ENCODE results near the gene BRMS1L.
"Not testable (repeated sequence)": the region's sequence is repeated elsewhere in the genome, so short reads cannot be mapped to it uniquely, and the experiment has no call there.

The BRMS1L gene

DNA sequence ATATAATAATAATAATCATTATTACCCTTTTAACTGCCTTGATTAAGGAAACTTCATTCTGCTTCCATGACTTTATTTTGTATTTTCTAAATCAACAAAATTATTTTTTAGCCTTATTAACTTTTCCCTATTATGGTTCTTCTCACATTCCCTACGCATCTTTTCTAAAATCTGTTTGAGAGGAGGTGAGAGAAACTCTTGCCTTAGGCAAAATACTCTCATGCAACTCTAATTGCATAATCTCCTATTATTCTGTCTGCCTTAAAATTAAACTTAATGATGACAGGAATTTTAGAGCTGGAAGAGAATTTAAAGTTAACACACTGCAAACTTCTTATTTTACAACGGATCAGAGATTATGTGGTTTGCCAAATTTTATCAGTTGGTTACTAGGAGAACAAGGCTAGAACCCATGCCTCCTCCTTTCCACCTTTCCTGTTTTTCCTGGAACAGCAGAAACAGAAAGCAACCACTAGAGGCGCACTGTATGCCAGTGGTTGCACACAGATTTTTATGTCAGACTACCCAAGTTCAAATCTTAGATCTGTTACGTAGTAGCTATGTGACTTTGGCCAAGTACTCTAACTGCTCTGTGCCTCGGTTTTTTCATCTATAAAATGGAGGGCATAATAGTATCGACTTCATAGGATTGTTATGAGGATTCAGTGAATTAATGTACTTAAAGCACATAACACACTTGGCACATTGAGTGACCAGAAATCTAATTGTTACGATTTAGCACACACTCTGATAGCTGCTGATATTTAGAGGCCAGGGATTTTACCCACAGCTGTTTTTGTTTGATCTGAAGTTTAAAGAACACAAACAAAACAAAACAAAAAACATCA is 4.3 kb upstream of the BRMS1L start:
- DNase-seq (ENCODE audit: low spot score): peak; percentile 51

DNA sequence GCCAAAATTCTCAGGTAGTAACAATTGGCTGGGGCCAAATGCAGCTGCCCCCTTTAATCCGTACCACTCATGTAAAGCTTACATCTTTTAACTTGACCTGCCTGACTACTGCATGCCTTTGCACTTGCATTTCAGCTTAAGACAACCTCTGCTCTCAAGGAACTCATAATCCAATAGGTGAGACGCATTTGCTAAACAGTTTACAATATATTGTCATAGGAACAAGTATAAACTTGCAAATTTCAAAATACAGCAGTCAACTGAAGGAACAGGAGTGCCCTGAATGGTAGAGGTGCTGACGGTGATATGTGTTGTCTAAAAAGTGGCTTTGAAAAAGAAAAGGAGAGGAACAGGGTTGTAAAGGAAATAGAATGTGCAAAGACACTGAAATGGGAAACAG is 3.6 kb upstream of the BRMS1L start:
- DNase-seq (ENCODE audit: low spot score): no peak

DNA sequence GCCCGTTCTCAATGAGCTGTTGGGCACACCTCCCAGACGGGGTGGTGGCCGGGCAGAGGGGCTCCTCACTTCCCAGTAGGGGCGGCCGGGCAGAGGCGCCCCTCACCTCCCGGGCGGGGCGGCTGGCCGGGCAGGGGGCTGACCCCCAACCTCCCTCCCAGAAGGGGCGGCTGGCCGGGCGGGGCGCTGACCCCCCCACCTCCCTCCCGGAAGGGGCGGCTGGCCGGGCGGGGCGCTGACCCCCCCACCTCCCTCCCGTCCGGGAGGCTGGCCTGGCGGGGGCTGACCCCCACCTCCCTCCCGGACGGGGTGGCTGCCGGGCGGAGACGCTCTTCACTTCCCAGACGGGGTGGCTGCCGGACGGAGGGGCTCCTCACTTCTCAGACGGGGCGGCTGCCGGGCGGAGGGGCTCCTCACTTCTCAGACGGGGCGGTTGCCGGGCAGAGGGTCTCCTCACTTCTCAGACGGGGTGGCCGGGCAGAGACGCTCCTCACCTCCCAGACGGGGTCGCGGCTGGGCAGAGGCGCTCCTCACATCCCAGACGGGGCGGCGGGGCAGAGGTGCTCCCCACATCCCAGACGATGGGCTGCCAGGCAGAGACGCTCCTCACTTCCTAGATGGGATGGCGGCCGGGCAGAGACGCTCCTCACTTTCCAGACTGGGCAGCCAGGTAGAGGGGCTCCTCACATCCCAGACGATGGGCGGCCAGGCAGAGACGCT is 1.5 kb upstream of the BRMS1L start:
- not testable (repeated sequence) for DNase-seq (ENCODE audit: low spot score)

DNA sequence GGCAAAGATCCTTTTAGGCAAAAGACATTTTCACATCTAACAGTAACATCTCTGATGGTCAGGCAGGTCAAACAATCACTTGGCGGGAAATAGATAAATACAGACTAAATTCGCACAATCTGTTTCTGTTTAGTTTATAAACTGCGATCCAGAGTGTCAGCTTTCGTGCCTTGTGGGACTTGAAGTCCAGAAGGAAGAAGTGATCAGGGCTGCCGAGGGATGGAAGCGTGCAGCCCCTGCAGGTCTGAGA is 245 bp upstream of the BRMS1L start:
- DNase-seq (ENCODE audit: low spot score): no peak

DNA sequence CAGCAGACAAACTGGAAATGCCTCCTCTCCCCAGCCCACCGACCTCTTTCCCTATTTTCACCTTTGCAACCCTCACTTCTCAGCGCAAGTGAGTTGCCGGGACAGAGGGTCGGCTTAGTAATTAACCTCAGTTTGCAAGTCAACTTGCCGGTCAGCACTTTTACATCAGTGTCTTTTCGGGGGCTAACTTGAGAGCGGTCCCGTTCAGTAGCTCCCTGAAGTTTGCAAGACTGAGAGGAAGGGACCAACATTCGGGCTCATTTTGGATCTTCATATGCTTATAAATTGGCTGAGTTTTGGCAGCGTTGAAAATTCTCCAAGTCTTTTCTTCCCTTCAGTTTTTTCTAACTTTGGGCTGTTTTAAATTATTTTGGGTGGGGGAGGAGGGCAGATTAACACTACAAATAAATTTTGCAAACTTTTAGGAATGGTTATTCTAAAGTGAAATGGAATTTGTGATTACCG is 846 bp downstream of the BRMS1L start:
- no peak for DNase-seq (ENCODE audit: low spot score)

DNA sequence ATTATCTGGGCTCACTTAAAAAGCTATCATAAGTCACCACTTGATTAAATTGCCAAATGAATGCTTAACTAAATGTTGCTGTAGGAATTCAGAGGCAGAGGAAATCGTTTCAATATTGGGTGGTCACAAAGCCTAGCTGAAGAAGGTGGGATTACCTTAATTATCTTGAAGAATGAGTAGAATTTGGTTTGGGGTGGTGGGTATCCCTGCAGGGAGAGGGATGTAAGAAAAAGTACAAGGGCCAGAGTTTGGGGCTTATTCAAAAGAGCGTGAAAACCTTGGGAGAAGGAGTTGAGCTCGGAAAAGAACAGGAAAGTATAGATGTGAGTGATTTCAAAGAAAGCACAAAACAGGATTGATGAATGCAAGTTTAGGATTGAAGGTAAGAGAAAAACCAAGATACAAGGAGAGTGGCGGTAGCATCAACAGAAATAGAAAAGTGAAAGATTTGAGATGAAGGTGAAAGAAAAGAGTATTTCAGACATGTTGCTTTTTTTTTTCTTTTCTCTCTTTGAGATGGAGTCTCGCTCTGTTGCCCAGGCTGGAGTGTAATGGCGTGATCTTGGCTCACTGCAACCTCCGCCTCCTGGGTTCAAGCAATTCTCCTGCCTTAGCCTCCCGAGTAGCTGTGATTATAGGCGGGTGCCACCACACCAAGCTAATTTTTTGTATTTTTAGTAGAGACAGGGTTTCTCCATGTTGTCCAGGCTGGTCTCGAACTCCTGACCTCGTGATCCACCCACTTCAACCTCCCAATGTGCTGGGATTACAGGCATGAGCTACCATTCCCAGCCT is 1.7 kb downstream of the BRMS1L start:
- no peak for DNase-seq (ENCODE audit: low spot score)

DNA sequence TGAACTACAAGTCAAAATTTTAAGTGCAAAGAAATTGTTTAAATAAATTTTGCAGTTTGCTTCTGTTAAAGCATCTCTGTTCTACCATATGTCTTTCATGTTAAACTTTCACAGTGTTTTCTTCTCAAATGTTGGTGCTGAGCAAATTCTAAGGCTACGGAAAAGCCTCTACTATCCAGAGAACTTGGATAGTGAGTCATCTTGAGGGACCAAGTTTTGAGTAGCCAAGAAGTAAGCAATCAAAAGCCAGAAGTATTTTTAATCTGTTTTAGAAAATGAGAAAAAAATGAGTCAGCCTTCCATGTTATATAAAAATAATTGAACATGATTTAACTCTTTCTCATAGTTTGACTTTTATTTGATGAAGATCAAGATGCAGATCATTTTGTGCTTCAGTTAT is 3.3 kb downstream of the BRMS1L start:
- DNase-seq (ENCODE audit: low spot score): no peak

DNA sequence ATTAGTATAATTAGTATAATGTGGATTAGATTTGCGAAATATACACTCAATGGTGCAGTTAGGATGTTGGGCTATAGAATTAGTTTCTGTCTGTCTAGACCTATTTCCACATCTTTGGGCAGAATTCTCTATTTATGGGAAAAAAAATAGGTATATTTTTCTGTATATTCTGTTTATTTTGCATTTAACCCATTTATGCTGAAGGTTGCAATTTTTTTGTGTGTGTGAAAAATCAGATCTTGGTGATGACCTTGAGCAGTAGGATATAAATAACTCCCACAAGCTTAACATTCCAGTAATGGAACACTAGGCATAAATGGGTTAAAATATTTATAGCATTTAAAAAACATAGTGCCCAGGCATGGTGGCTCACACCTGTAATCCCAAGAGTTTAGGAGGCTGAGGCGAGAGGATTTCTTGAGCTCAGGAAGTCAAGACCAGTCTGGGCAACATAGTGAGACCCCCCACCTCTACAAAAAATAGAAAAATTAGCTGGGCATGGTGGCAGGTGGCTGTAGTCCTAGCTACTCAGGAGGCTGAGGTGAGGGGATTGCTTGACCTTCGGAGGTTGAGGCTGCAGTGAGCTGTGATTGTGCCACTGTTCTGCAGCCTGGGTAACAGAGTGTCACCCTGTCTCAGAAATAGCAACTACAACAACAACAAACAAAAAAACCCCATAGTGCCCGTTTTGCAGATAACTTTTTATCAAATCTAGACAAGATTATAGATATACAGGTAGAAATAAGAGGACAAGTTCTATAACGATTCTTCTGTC is 9.3 kb downstream of the BRMS1L start:
- DNase-seq (ENCODE audit: low spot score): no peak

DNA sequence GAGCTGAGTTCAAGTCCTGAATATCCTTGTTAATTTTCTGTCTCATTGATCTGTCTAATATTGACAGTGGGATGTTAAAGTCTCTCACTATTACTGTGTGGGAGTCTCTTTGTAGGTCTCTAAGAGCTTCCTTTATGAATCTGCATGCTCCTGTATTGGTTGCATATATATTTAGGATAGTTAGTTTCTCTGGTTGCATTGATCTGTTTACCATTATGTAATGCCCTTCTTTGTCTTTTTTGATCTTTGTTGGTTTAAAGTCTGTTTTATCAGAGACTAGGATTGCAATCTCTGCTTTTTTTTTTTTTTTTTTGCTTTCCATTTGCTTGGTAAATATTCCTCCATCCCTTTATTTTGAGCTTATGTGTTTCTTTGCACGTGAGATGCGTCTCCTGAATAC is 15.6 kb downstream of the BRMS1L start:
- not testable (repeated sequence) for DNase-seq (ENCODE audit: low spot score)

DNA sequence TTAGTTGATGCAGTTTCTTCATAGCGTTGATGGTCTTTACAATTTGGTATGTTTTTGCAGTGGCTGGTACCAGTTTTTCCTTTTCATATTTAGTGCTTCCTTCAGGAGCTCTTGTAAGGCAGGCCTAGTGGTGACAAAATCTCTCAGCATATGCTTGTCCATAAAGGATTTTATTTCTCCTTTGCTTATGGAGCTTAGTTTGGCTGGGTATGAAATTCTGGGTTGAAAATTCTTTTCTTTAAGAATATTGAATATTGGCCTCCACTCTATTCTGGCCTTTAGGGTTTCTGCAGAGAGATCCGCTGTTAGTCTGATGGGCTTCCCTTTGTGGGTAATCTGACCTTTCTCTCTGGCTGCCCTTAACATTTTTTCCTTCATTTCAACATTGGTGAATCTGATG is 16.1 kb downstream of the BRMS1L start:
- DNase-seq (ENCODE audit: low spot score): not testable (repeated sequence)

DNA sequence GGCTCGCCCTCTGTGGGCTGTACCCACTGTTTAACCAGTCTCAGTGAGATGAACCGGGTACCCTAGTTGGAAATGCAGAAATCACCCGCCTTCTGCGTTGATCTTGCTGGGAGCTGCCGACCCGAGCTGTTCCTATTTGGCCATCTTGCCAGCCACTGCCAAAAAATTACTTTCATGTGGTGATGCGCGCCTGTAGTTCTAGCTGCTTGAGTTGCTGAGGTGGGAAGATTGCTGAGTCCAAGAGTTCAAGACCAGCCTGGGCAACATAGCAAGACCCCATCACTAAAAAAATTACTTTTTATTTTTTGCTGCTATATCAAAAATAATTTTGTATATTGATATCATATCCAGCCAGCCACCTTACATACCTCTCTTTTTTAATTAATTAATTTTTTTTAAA is 18.4 kb downstream of the BRMS1L start:
- DNase-seq (ENCODE audit: low spot score): no peak

DNA sequence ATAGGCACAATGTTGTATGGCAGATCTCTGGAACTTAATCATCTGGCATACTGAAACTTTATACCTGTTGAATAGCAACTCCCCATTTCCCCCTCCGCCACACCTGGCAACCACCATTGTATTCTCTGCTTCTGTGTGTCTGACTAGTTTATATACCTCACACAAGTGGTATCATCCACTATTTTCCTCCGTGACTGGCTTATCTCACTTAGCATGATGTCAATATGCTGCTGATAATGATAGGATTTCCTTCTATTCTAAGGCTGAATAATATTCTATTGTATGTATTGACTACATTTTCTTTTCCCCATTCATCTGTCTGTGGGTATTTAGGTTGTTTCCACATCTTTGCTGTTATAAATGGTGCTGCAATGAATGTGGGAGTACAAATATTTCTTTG is 21.5 kb downstream of the BRMS1L start:
- DNase-seq (ENCODE audit: low spot score): no peak

DNA sequence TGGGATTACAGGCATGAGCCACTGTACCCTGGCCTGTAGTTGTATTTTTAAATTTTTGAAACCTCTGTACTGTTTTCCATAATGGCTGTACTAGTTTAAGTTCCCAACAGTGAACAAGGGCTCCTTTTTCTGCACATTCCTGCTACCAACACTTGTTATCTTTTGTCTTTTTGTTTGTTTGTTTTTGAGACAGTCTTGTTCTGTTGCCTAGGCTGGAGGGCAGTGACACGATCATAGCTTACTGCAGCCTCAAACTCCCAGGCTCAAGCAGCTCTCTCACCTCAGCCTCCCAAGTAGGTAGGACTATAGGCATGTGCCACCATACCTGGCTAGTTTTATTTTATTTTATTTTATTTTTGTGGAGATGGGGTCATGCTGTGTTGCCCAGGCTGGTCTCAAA is 23.0 kb downstream of the BRMS1L start:
- DNase-seq (ENCODE audit: low spot score): no peak

DNA sequence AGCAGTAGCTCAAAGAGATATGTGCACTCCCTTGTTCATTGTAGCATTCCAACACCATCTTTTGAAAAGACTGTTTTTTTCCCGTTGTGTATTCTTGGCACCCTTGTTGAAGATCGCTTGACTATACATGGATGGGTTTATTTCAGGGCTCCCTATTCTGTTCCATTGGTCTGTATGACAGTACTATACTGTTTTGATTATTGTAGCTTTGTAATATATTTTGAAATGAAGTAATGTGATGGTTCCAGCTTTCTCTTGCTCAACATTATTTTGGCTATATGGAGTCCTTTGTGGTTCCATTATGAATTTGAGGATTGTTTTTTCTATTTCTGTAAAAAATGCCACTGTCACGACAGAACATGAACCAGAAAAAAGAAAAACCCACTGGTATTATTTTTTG is 25.7 kb downstream of the BRMS1L start:
- no peak for DNase-seq (ENCODE audit: low spot score)

DNA sequence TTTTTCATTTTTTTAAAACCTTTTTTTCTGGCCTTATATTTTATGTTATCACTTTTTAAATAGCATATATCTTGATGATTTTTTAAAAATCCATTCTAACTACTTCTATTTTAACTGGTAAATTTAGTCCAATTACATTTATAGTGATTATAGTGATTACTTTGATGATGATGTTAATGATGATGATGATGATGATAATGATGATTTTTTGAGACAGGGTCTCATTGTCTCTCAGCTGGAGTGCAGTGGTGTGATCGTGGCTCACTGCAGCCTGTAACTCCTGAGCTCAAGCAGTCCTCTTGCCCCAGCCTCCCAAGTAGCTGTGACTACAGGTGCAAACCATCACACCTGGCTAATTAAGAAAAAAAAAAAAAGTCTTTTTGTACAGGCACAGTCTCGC is 27.1 kb downstream of the BRMS1L start:
- no peak for DNase-seq (ENCODE audit: low spot score)

DNA sequence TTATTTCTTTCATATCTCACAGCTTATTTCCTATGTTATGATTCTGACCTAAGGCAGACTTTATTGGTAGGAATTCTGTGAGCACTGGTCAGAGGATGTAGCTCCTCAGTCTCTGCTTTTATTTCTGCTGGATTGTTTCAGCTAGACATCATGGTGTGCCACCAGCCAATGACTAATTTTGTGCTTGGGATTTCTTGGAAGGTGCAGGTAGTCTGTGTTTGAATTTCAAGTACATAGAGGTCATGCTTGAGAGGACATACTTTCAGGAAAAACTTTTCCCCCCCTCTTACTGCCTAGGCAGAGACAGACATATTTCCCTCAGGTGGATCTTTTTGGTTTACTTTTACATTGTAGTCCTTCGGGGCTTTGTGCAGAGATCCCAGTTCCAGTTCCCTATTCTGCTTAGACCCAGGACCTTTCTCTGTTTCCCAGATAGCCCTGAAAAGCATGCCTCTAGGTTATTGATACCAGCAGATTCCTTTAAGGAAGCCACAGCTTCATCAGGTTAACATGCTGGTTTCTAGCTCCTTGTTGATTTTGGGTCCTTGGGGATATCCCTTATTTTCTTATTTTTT is 28.6 kb downstream of the BRMS1L start:
- peak; percentile 82 for DNase-seq (ENCODE audit: low spot score)

DNA sequence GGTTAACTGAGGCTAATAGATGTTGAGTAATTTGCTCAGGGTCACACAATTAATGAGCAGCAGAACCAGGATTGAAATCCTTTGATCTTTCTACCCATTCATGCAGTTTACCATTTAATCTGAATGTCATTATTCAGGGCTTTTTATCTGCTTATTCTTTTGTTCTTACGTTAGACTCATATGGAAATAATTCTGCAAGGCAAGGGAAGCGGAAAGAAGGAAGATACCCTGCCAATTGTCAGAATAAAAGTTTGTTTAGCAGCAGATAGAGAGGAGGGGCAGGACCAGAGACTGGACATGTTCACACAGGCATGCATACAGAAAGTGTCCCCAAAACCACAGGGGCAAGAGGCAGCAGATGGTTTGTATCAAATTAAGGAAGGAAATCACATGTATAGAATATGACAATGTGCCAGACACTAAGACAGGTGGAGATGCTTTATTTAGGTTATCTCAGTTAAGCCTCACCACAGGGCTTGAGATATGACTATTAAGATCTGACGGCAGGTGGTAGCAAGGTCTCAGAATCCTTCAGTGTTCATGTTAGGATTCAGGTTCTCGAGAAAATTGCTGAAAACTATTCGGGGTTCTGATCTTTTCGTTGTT is 29.8 kb downstream of the BRMS1L start:
- no peak for DNase-seq (ENCODE audit: low spot score)

DNA sequence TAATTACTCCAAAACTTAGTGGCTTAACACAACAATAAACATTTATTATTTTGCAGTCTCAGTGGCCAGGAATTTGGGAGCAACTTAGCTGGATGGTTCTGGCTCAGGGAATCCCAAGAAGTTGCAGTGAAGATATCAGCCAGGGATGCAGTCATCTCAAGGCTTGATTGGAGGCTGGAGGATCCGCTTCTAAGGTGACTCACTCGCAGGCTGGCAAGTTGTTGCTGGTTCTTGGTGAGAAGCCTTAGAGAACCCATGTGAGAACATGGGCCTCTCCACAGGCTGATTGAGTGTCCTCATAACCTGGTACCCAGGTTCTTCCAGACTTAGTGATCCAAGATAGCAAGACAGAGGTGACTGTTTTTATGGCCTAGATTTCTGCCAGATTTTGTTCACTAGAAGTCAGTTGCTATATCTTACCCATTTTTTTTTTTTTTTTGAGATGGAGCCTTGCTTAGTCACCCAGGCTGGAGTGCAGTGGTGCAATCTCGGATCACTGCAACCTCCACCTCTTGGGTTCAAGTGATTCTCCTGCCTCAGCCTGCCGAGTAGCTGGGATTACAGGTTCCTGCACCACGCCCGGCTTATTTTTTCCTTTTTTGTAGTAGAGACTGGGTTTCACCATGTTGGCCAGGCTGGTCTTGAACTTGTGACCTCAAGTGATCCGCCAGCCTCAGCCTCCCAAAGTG is 32.5 kb downstream of the BRMS1L start:
- peak; percentile 68 for DNase-seq (ENCODE audit: low spot score)

DNA sequence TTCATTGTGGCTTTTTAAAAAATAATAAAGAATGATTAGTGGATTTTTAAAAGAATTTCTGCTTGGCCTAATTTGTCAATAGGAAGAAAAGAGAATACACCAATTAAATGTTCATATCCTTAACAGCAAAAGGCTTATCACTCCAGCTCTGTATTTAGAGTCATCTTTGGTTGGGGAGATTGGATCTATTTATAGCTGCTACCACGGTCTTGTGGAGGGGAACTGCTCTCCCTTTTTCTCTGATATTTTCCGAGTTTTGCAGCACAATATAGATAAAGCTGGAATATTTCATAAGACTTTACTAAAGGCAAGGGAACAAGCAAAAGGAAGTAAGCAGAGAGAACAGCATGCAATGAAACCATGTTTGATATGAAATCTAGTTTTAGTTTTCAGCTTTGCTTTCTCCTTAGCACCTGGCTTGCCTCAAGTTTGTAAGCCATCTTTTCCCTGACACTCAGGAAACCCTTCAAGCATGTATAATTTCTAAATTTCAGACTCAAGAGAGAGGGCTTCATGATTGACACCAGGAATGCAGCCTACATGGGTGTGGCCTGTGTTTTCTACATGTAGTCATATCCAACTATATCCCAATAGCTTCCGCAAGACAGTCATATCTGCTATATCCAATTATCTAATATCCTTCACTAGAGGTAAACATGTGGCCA is 35.2 kb downstream of the BRMS1L start:
- no peak for DNase-seq (ENCODE audit: low spot score)

DNA sequence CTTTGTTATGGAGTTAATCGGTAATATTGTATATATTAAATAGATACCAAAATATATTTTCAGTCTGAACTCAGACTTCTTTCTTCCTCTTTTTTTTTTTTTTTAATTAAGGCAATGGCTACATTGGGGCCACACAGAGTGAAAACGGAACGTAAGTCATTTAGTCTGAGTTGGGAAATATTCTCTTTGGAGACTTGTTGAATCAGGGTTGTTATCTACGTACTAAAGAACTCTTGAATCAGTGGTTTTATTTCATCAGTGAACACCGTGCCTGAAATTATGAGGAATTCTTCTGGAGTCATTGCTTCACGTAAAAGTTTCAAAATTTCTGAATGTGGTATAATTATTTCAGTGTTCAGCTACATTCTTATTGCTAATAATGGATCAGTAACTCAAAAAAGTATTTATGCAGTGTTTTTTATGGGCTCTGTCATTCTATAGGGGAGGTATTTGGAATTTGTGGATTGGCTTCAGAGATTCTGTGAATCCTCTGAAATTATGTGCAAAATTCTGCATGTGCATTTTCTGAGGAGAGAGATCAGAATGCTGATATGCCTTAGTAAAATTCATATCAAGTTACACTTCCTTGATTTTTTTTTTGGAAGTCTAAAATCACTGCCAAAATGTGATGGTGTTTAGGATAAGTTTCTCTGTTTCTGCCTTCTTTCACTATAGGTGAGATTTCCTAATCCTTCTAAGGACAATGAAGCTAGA is 39.6 kb downstream of the BRMS1L start:
- DNase-seq (ENCODE audit: low spot score): no peak

Measured in kidney tubule cell (primary cell).